ENCODE measurements around the gene PRR33.

- TF ChIP-seq, protein P1, sequence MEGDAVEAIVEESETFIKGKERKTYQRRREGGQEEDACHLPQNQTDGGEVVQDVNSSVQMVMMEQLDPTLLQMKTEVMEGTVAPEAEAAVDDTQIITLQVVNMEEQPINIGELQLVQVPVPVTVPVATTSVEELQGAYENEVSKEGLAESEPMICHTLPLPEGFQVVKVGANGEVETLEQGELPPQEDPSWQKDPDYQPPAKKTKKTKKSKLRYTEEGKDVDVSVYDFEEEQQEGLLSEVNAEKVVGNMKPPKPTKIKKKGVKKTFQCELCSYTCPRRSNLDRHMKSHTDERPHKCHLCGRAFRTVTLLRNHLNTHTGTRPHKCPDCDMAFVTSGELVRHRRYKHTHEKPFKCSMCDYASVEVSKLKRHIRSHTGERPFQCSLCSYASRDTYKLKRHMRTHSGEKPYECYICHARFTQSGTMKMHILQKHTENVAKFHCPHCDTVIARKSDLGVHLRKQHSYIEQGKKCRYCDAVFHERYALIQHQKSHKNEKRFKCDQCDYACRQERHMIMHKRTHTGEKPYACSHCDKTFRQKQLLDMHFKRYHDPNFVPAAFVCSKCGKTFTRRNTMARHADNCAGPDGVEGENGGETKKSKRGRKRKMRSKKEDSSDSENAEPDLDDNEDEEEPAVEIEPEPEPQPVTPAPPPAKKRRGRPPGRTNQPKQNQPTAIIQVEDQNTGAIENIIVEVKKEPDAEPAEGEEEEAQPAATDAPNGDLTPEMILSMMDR (conservative IDR thresholded peaks at IDR 0.05): no peak
- no peak for TF ChIP-seq ZFX (IDR thresholded peaks at IDR 0.05)
Measured at GRCh38 chr11:1873048-1873812, 18.5 kb downstream of the PRR33 start.
